Measurements from ENCODE around the gene BAD.
A peak's percentile ranks its signal among the peaks of the same experiment; 100 is the strongest.

The BAD gene

GRCh38 chr11:64251016-64251752, 33.3 kb downstream of the BAD start, which contains the start of gene PLCB3:
TSS of gene PLCB3 (plus strand) at chr11:64251530. CDS start at chr11:64251650, 120 bp downstream.
- Histone ChIP-seq H2BK12ac (ENCODE audit: low read length) (peak within 1 kb of the TSS; percentile 50), H2BK5ac (ENCODE audit: low read depth, low read length, poor library complexity) (peak within 1 kb of the TSS; percentile 0), H2BK120ac (ENCODE audit: insufficient read depth, low read length, poor library complexity) (peak within 1 kb of the TSS; percentile 48), H3K79me2 (ENCODE audit: control insufficient read depth, insufficient read depth, low read length, poor library complexity) (peaks cover 14% of the 10 kb centered on the region), H4K8ac (ENCODE audit: low read depth, low read length) (peak within 1 kb of the TSS; percentile 85), H4K91ac (ENCODE audit: low read depth, low read length) (peak within 1 kb of the TSS; percentile 74), H3K14ac (ENCODE audit: low read length) (peak within 1 kb of the TSS; percentile 36), H3K79me1 (ENCODE audit: low read length) (peaks cover 25% of the 10 kb centered on the region), H4K12ac (ENCODE audit: low read depth, low read length) (peak within 1 kb of the TSS; percentile 65), H3K9ac (ENCODE audit: low read length) (peak within 1 kb of the TSS; percentile 82), H3K4ac (ENCODE audit: low read depth, low read length) (peak within 1 kb of the TSS; percentile 81), H3K18ac (ENCODE audit: low read length) (peak within 1 kb of the TSS; percentile 76), H3K4me1 (ENCODE audit: control insufficient read depth in 1 of 2, insufficient read depth in 2 of 2, low read length in 2 of 2) (peaks cover 8 to 16% of the 10 kb centered on the region in 2 experiments), H2AFZ (ENCODE audit: insufficient read depth, low read length, poor library complexity) (peak within 1 kb of the TSS; percentile 41), H3K4me2 (ENCODE audit: low read length) (peak within 1 kb of the TSS; percentile 88), H3K27me3 (ENCODE audit: insufficient read depth, low read length) (no peaks in the 10 kb centered on the region), H3K23ac (ENCODE audit: low read length) (no peak within 1 kb of the TSS), H3K36me3 (ENCODE audit: control insufficient read depth in 1 of 2, insufficient read depth in 2 of 2, low read length in 2 of 2) (peaks cover 17 to 25% of the 10 kb centered on the region in 2 experiments), H2AK5ac (ENCODE audit: low read length) (peak within 1 kb of the TSS; percentile 77), H3K4me3 (ENCODE audit: low read depth, low read length) (peak within 1 kb of the TSS; percentile 79), H3K27ac (ENCODE audit: low read depth, low read length) (no peak within 1 kb of the TSS), H3K9me3 (ENCODE audit: insufficient read depth, low read depth, low read length) (peaks cover 2% of the 10 kb centered on the region)
- WGBS (ENCODE audit: extremely low coverage, insufficient coverage, insufficient read length), result no CpG with 5 or more reads among the region's 75 CpGs
- peak in 1 of 2 donors; percentile 72 for DNase-seq

- Histone ChIP-seq H2BK12ac (ENCODE audit: low read length) (no peak overlapping the region), H4K91ac (ENCODE audit: low read depth, low read length) (peak overlapping the region; percentile 41), H3K4ac (ENCODE audit: low read depth, low read length) (no peak overlapping the region), H3K4me3 (ENCODE audit: low read depth, low read length) (peak overlapping the region; percentile 55), H3K18ac (ENCODE audit: low read length) (peak overlapping the region; percentile 55), H3K79me1 (ENCODE audit: low read length) (peaks cover 32% of the 10 kb centered on the region), H2BK5ac (ENCODE audit: low read depth, low read length, poor library complexity) (no peak overlapping the region), H3K9ac (ENCODE audit: low read length) (no peak overlapping the region), H3K79me2 (ENCODE audit: control insufficient read depth, insufficient read depth, low read length, poor library complexity) (peaks cover 20% of the 10 kb centered on the region), H2AK5ac (ENCODE audit: low read length) (no peak overlapping the region), H2BK120ac (ENCODE audit: insufficient read depth, low read length, poor library complexity) (no peak overlapping the region), H4K12ac (ENCODE audit: low read depth, low read length) (no peak overlapping the region), H4K8ac (ENCODE audit: low read depth, low read length) (peak overlapping the region; percentile 85), H2AFZ (ENCODE audit: insufficient read depth, low read length, poor library complexity) (no peak overlapping the region), H3K23ac (ENCODE audit: low read length) (no peak overlapping the region), H3K4me1 (ENCODE audit: control insufficient read depth in 1 of 2, insufficient read depth in 2 of 2, low read length in 2 of 2) (peaks cover 8 to 18% of the 10 kb centered on the region in 2 experiments), H3K27ac (ENCODE audit: low read depth, low read length) (no peak overlapping the region), H3K27me3 (ENCODE audit: insufficient read depth, low read length) (no peaks in the 10 kb centered on the region), H3K9me3 (ENCODE audit: insufficient read depth, low read depth, low read length) (peaks cover 4% of the 10 kb centered on the region), H3K4me2 (ENCODE audit: low read length) (peak overlapping the region; percentile 88), H3K14ac (ENCODE audit: low read length) (no peak overlapping the region), H3K36me3 (ENCODE audit: control insufficient read depth in 1 of 2, insufficient read depth in 2 of 2, low read length in 2 of 2) (peaks cover 11 to 18% of the 10 kb centered on the region in 2 experiments)
- DNase-seq, result no peak
- no CpG with 5 or more reads among the region's 13 CpGs for WGBS (ENCODE audit: extremely low coverage, insufficient coverage, insufficient read length)
Measured at GRCh38 chr11:64250415-64251015, 34.0 kb downstream of the BAD start.

GRCh38 chr11:64249563-64250414, 34.7 kb downstream of the BAD start:
- Histone ChIP-seq H2AFZ (ENCODE audit: insufficient read depth, low read length, poor library complexity) (no peak overlapping the region), H3K27me3 (ENCODE audit: insufficient read depth, low read length) (no peaks in the 10 kb centered on the region), H3K4ac (ENCODE audit: low read depth, low read length) (no peak overlapping the region), H3K79me1 (ENCODE audit: low read length) (peaks cover 38% of the 10 kb centered on the region), H2BK120ac (ENCODE audit: insufficient read depth, low read length, poor library complexity) (no peak overlapping the region), H3K4me1 (ENCODE audit: control insufficient read depth in 1 of 2, insufficient read depth in 2 of 2, low read length in 2 of 2) (peaks cover 15 to 25% of the 10 kb centered on the region in 2 experiments), H4K8ac (ENCODE audit: low read depth, low read length) (no peak overlapping the region), H4K12ac (ENCODE audit: low read depth, low read length) (no peak overlapping the region), H2BK5ac (ENCODE audit: low read depth, low read length, poor library complexity) (no peak overlapping the region), H3K4me3 (ENCODE audit: low read depth, low read length) (no peak overlapping the region), H2AK5ac (ENCODE audit: low read length) (no peak overlapping the region), H2BK12ac (ENCODE audit: low read length) (no peak overlapping the region), H3K36me3 (ENCODE audit: control insufficient read depth in 1 of 2, insufficient read depth in 2 of 2, low read length in 2 of 2) (peaks cover 9 to 17% of the 10 kb centered on the region in 2 experiments), H3K14ac (ENCODE audit: low read length) (no peak overlapping the region), H3K27ac (ENCODE audit: low read depth, low read length) (no peak overlapping the region), H3K79me2 (ENCODE audit: control insufficient read depth, insufficient read depth, low read length, poor library complexity) (peaks cover 24% of the 10 kb centered on the region), H4K91ac (ENCODE audit: low read depth, low read length) (no peak overlapping the region), H3K4me2 (ENCODE audit: low read length) (no peak overlapping the region), H3K9me3 (ENCODE audit: insufficient read depth, low read depth, low read length) (peaks cover 4% of the 10 kb centered on the region), H3K18ac (ENCODE audit: low read length) (no peak overlapping the region), H3K9ac (ENCODE audit: low read length) (no peak overlapping the region), H3K23ac (ENCODE audit: low read length) (no peak overlapping the region)
- no peak for DNase-seq
- no CpG with 5 or more reads among the region's 8 CpGs for WGBS (ENCODE audit: extremely low coverage, insufficient coverage, insufficient read length)

- no peak for DNase-seq
- no CpG with 5 or more reads among the region's 4 CpGs for WGBS (ENCODE audit: extremely low coverage, insufficient coverage, insufficient read length)
Measured at GRCh38 chr11:64249038-64249437, 35.4 kb downstream of the BAD start.

More at GRCh38 chr11:64249038-64249437, 35.4 kb downstream of the BAD start:
- H3K9ac ChIP-seq (ENCODE audit: low read length), result no peak overlapping the region
- H2BK120ac ChIP-seq (ENCODE audit: insufficient read depth, low read length, poor library complexity), result no peak overlapping the region
- peaks cover 15 to 26% of the 10 kb centered on the region in 2 experiments for H3K4me1 ChIP-seq (ENCODE audit: control insufficient read depth in 1 of 2, insufficient read depth in 2 of 2, low read length in 2 of 2)
- H2AFZ ChIP-seq (ENCODE audit: insufficient read depth, low read length, poor library complexity), result no peak overlapping the region
- peaks cover 4% of the 10 kb centered on the region for H3K9me3 ChIP-seq (ENCODE audit: insufficient read depth, low read depth, low read length)
- H2BK5ac ChIP-seq (ENCODE audit: low read depth, low read length, poor library complexity), result no peak overlapping the region
- no peak overlapping the region for H4K91ac ChIP-seq (ENCODE audit: low read depth, low read length)
- no peak overlapping the region for H3K18ac ChIP-seq (ENCODE audit: low read length)
- H2BK12ac ChIP-seq (ENCODE audit: low read length), result no peak overlapping the region
- no peak overlapping the region for H3K23ac ChIP-seq (ENCODE audit: low read length)
- H4K8ac ChIP-seq (ENCODE audit: low read depth, low read length), result no peak overlapping the region
- no peaks in the 10 kb centered on the region for H3K27me3 ChIP-seq (ENCODE audit: insufficient read depth, low read length)
- H3K36me3 ChIP-seq (ENCODE audit: control insufficient read depth in 1 of 2, insufficient read depth in 2 of 2, low read length in 2 of 2), result peaks cover 8 to 18% of the 10 kb centered on the region in 2 experiments
- H3K4ac ChIP-seq (ENCODE audit: low read depth, low read length), result no peak overlapping the region
- H3K4me2 ChIP-seq (ENCODE audit: low read length), result no peak overlapping the region
- no peak overlapping the region for H4K12ac ChIP-seq (ENCODE audit: low read depth, low read length)
- no peak overlapping the region for H3K27ac ChIP-seq (ENCODE audit: low read depth, low read length)
- H3K79me1 ChIP-seq (ENCODE audit: low read length), result peaks cover 38% of the 10 kb centered on the region
- H3K14ac ChIP-seq (ENCODE audit: low read length), result no peak overlapping the region
- no peak overlapping the region for H3K4me3 ChIP-seq (ENCODE audit: low read depth, low read length)
- H3K79me2 ChIP-seq (ENCODE audit: control insufficient read depth, insufficient read depth, low read length, poor library complexity), result peaks cover 24% of the 10 kb centered on the region
- peak overlapping the region; percentile 5 for H2AK5ac ChIP-seq (ENCODE audit: low read length)

Measured in trophoblast cell (in vitro differentiated cells and primary cell).